DLD1 (cell line): ENCODE measurements around the gene OR5H14.
"Not testable (repeated sequence)": the region's sequence is repeated elsewhere in the genome, so short reads cannot be mapped to it uniquely, and the experiment has no call there.

Source experiments
- in situ Hi-C: cut with HindIII; loops from 2 replicates; pipeline ENCODE4 v1.10.0; 2017; ENCODE audit warnings: low sequenced_read_pairs

The OR5H14 gene

DNA sequence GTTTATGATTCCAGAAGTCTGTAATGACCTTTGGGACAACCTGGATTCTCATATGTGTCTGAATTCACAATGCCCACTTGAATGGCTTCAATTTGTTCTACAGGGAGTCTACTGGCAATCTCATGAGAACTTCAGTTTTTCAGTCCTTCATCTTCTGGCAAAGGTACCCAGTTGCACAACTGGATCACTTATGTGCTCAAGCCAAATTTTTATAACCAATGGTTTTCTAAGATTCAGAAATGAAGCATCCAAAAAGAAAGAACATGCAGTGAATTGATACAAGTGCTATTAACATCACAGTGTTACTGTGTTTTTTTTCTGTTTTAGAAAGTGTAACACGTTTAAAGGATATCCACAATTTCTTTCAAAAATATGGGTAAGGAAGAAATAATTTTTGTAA is at the start of gene OR5H14:
TSS of gene OR5H14 (plus strand) at position 301 of the 400 bp plus-strand sequence. CDS start 1,907 bp downstream, outside the sequence.
- in situ Hi-C loops = no loop called here

DNA sequence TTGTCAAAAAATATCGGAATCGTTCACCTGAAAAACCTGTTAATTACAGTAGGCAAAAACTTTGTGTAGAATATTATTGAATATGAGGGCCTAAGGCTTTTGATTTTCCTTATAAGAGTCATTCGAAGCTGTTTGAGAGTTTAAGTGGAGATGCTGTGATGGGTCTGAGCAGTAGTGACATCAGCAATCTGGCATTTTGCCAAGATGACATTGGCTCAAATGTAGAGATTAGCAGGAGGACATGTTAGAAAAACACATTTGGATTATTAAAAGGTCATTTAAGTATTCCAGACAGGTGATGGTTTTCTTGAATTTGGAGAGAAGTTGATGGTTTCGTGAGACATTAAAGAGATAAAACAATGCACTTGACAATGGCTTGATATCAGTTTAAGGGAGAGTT is 47.4 kb upstream of the OR5H14 start:
- in situ Hi-C loops = no loop called here

DNA sequence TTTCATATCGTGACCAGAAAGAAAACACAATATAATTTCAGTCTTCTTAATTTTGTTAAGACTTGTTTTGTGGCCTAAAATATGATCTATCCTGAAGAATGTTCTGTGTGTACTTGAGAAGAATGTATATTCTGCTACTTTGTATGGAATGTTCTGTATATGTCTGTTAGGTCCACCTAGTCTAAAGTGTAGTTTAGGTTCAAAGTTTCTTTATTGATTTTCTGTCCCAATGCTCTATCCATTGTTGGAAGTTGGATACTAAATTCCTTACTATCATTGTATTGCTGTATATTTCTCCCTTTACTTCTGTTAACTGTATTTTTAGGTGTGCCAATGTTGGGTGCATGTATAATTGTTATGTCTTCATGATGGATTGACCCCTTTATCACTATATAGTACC is 39.1 kb upstream of the OR5H14 start:
- in situ Hi-C loops = no loop called here

DNA sequence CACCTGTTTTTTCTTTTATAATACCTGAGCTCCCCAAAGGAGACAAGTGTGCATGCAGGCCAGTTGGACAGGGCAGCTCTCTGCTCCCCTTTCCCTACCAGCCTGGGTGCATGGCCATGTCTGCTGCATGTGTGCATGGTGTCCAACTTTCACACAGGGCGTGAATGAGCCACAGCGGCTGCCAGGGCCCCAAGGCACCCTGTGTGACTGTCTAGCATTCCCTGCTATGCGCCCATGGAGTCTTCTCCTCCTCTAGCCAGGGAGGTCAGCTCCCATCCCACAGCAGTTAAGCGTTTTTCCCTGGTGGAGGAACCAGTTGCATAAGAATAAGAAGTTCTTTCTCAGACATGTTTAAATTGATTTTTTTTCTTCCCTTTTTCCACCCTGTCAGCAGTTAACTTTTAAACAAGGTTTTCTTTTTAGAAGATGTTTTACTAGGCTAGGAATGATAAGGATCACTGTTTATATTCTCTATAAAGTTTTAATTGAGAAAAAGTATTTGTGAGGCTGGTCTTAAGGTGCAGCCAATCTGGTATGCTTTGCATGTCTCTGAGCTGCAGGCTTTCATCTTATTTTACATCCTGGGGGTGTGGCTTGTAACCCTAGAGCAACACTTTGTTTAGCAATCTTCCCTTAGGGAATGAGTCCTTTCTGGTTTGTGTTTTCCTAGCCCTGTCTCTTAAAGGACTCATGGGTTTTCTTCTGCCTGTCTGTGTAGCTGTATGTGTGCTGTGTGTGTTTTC is 37.3 kb upstream of the OR5H14 start:
- in situ Hi-C loops = no loop called here

DNA sequence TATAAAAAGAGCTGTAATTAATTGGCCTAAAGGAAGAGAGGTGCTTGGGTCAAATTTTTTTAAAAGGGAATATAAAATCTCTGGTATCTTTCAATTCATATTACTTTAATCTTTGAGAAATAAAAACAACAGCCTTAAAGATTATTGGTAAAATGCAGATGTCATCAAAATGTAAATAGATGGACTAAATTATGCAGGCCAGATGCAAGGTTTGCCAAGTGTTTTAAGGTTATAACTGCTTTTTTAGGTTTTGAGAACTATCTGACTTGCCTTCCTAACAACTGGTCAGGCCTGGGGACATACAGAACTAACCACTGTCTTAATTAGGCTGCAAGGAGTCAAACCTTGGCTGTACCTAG is 36.8 kb upstream of the OR5H14 start:
- in situ Hi-C loops = no loop called here

DNA sequence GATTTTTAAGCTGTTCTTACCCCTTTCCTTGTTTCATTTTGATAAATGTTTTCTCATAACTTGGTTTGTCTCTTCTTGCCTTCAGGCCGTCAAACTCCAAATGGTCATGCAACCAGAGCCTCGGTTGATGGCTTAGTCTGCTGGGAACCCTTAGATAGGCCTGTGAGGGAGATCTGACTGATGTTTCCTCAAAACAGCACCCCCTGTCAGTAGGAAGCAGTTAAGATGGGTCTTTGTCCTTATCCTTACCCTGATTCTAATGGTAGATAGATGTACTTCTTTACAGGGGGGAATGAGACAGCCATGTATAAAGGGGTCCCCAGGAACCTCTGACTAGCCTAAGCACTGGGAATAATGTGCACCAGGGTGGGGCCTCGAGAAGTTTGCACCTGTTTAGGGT is 33.0 kb upstream of the OR5H14 start:
- in situ Hi-C loops = no loop called here

DNA sequence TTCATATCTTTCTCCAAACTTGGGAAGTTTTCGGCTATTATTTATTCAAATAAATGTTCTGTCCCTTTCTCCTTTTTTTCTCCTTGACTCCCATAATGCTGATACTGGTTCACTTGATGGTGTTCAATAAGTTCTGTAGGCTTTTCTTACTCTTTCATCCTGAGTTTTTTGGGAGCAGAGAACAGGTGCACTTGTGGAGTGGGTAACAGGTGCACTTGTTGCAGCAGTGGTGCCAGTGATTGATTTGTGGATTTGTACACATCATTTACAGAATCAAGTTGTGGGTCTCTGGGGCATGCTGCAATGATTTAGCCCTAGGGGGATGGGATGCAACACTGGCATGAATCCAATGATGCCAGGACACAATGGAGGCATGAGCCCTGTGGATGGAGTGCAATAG is 31.6 kb upstream of the OR5H14 start:
- in situ Hi-C loops = no loop called here

DNA sequence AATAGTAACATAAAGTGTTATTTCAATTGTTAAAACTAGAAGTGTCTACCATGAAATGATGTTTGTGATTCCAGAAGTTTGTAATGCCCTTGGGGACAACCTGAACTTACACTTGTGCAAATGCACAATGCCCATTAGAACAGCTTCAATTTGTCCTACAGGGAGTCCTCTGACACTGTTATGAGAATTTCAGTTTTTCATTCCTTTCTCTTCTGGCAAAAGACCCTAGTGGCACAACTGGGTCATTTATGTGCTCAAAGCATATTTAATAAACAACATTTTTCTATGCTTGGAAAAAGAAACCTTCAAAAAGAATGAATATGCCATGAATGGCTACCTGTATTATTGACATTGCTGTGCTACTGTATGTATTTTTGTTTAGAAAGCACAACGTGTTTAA is 16.9 kb upstream of the OR5H14 start, which contains the start of gene OR5H1:
TSS of gene OR5H1 (plus strand) at position 301 of the 400 bp plus-strand sequence. CDS start 1,977 bp downstream, outside the sequence.
- in situ Hi-C loops = no loop called here

DNA sequence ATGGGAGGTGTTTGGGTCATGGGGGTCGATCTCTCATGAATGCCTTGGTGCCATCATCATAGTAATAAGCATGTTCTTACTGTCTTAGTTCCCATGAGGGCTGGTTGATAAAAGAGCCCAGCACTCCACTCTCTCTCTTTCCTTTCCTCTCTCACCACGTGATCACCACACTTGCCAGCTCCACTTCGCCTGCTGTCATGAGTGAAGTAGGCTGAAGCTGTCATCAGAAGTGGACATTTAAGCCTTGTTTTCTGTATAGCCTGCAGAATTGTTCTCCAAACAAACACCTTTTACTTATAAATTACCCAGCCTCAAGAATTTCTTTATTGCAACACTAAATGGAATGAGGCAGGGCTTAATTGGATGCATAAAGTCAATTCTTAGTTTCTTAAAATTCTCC is 10.6 kb upstream of the OR5H14 start:
- in situ Hi-C loops = no loop called here

DNA sequence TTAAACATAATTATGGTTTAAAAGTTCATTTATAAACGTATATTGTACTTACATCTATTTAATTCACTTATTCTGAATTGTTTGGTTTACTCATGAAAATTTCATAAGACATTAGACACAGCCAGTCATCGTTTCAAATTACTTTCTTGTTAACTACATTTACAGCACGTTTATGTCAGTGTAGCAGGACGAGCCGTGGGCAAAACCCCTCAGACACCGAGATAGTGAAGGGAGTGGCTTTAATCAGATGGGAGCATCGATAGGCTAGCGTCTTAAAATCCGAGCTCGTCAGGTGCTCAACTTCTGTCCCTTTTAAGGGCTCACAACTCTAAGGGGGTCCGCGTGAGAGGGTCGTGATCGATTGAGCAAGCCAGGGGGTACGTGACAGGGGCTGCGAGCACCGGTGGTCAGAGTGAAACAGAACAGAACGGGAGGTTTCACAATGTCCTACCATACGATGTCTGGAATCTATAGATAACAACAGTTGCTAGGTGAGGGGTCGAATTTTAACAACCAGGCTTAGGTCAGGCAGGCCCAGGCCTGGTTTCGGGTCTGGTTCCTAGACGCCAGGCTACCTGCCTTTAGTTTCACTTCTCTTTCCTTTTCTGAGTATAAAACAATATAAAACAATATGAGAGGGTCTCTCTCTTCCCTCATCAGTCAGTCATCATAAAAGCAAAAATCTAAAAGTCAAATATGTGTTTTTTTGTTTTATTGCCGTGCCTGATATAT is 9.3 kb upstream of the OR5H14 start:
- in situ Hi-C loops = not testable (repeated sequence)

DNA sequence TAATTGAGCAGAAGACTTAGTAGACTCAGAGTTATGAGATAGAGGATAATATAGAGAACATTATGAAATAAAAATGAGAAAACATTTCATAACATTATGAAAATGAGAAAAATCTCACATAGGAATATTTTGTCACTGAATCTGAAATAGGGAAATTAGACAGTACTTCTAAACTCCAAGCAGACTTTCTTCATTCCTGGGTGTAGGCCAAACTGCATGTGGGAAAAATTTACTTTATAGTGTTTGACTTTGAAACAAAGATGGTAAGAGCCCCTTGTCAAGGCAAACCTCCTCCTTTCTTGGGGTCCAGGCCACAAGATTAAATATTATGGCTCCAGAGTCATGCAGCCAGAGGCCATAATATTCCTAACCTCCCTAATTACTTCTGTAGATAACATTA is 6.7 kb upstream of the OR5H14 start:
- in situ Hi-C loops = no loop called here

DNA sequence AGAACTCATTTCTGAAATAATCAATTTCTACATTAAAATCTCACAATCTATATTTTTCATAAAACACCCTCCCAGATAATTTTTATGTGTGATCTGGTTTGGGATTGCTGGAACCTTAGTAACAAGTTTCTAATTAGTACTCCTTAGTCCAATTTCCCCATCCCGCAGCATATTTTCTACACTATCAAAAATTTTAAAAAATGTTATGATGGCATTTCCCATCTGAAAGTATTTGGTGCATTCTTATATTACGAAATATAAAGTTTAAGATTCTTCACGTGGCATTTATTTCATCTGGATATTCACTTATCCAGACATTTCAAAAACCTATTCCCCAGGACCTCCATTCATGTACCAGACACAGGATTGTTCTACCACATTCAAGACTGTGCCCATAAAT is 1.5 kb downstream of the OR5H14 start:
- in situ Hi-C loops = no loop called here

DNA sequence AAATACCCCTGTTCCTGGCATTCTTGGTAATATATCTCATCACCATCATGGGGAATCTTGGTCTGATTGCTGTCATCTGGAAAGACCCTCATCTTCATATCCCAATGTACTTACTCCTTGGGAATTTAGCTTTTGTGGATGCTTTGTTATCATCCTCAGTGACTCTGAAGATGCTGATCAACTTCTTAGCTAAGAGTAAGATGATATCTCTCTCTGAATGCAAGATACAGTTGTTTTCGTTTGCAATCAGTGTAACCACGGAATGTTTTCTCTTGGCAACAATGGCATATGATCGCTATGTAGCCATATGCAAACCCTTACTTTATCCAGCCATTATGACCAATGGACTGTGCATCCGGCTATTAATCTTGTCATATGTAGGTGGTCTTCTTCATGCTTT is 2.2 kb downstream of the OR5H14 start:
- in situ Hi-C loops = not testable (repeated sequence)

DNA sequence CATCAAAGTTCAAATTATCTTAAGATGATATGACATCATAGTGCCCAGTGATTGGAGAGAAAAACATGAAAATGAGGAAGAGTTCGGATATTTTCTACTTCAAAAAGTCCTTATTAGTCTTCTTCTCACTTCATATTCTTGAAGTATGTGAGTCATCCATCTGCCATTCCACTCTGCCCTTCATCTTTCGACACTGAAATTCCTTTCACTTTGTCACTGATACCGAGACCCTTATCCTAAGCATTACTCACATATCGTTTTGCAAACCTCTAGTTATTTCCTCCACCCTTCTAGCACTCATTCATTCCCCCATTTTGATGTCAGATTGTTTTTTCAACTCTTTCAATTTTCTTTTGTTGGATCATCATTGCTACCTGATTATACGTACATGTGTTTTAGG is 4.0 kb downstream of the OR5H14 start:
- in situ Hi-C loops = no loop called here

DNA sequence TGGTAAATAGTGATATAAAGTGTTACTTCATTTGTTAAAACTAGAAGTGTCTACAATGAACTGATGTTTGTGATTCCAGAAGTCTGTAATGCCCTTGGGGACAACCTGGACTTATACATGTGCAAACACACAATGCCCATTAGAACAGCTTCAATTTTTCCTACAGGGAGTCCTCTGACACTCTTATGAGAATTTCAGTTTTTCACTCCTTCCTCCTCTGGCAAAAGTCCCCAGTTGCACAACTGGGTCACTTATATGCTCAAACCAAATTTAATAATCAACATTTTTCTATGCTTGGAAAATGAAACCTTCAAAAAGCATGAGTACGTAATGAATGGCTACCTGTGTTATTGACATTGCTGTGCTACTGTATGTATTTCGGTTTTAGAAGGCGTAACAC is 19.1 kb downstream of the OR5H14 start, which contains the start of gene OR5H15:
TSS of gene OR5H15 (plus strand) at position 301 of the 400 bp plus-strand sequence. CDS start 2,004 bp downstream, outside the sequence.
- in situ Hi-C loops = no loop called here

DNA sequence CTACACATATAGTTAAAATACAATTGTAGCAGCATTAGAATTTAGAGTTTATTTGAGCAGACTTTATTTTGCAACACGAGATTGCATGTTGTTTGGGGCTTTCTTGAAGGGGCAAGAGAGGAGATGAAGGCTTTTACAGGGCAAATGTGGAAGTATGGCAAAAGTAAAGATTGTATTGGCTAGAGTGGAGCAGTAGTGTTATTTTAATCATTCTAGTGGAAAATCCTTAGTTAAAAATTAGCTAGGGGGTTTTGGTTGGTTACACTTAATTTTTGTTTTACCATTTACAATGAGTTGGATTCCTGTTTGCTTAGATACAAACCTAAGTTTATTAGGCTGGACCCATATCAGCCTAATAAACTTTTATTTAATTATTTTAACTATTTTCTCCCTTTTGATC is 23.8 kb downstream of the OR5H14 start:
- in situ Hi-C loops = no loop called here

DNA sequence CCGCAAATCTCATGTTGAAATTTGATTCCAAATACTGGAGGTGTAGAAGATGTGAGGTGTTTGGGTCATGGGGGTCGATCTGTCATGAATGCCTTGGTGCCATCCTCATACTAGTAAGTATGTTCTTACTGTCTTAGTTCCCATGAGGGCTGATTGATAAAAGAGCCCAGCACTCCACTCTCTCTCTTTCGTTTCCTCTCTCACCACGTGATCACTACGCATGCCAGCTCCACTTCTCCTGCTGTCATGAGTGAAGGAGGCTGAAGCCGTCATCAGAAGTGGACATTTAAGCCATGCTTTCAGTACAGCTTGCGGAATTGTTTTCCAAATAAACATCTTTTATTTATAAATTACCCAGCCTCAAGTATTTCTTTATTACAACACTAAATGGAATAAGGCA is 25.3 kb downstream of the OR5H14 start:
- in situ Hi-C loops = no loop called here

DNA sequence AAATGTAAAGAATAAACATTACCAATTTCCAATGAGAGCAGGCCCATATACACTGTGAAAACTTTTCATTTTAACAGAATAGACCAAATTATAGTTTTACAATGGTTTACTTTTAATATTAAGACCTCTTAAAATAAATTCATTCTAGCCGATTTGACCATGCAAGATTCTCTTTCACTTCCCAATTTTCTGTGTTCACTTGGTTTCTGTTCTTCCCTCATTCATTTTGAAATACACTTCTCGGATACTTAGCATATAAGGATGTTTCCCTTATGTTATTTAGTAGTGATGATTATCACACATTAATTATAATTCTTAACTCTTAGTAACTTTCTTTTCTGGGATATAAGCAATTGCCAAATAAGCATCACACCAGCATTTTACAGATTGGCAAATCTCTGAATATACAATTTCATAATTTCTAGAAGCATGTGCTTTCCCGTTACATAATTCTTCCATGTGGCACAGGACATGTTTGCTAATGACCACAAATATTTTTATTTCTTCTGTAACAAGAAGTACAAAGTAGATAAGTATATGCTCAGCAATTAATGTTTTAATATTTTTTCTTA is 33.1 kb downstream of the OR5H14 start:
- in situ Hi-C loops = no loop called here

DNA sequence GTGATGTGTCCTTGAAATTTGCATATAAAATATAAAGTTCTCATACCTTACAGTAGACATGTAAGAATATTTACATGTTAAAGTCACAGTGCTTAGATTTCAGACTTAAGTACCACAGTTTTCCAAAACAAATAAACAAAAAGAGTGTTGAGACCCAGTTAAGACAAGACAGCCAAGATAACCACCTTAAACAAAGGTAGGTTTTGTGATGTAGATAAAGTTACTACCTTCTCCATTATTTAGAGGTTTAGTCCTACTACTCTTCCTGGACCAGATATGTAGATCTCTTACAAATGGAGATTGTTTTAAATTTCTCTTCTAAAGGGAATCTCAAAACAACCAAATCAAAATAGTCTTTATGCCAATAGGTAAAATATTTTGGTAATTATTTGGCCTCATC is 34.9 kb downstream of the OR5H14 start:
- in situ Hi-C loops = no loop called here

DNA sequence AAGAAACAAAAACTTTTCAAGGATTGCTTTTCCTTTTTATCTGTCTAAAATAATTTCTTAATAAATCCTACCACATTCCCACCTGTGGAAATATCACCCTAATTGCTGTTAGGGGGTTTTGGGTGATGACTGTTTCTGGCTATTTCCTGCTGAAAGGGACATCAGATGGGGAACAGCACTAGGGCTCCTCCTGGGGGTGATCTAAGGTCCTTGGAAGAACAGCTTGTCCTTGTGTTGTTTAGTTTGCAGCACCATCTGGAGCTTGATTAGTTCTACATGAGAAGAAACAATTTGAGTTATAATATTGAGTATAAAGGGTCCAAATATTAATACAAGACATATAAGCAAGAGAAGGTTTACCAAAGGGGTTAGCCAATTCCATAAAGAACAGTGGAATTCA is 37.9 kb downstream of the OR5H14 start:
- in situ Hi-C loops = no loop called here

DNA sequence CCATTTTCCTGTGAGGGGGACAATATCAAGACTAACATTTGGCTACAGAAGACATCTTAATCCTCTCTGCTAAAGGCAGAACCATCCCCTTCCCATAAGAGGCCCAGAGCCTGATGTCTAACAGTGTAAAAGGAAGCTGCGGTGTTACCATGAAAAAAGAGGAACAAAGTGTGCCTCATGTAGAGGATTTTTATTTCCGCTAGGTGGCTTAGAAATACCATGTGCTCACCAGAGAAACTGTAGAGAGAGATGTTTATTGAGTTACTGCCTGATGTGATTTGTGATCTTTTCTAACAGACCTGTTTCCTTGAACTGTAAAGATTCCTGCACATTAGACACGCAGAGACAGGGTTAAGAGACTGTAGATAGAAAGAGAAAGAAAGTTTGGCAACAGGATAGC is 41.3 kb downstream of the OR5H14 start:
- in situ Hi-C loops = no loop called here

DNA sequence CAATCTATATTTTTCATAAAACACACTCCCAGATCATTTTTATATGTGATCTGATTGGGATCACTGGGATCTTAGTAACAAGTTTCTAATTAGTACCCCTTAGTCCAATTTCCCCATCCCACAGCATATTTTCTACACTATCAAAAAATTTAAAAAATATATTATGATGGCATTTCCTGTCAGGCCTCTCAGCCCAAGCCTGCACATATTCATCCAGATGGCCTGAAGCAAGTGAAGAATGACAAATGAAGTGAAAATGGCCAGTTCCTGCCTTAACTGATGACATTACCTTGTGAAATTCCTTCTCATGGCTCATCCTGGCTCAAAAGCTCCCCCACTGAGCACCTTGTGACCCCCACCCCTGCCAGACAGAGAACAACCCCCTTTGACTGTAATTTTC is 43.6 kb downstream of the OR5H14 start:
- in situ Hi-C loops = not testable (repeated sequence)
